Right atrium auricular region (tissue), 2 donors: ENCODE data around the gene FAM180A. TPM values are rescaled to one million over a fixed set of nuclear protein-coding genes. Genes with fewer than 3 reads are reported as not detected.

Experiments used
- DNase-seq: peaks from one replicate; pipeline ENCODE4 v3.0.0-alpha.2; 2019; ENCODE audit warnings: low spot score
- H3K27ac ChIP-seq, 2 donors: fragments of 200-600 bp; sonication (generic); 1 replicate in 1 of 2; 2 replicates in 1 of 2; pipeline ENCODE4 v1.5.1; 2016 to 2019
- H3K27me3 ChIP-seq, 2 donors: fragments of 200-600 bp; sonication (generic); one replicate each; pipeline versions ENCODE4 v1.5.1 to v1.6.0; 2017 to 2019
- H3K36me3 ChIP-seq: fragments of 200-600 bp; sonication (generic); one replicate; pipeline ENCODE4 v1.5.1; 2016
- H3K4me1 ChIP-seq, 2 donors: fragments of 200-600 bp; sonication (generic); one replicate each; pipeline versions ENCODE4 v1.5.1 to v1.6.0; 2017 to 2019
- H3K4me3 ChIP-seq, 2 donors: fragments of 200-600 bp; sonication (generic); 1 replicate in 1 of 2; 2 replicates in 1 of 2; pipeline ENCODE4 v1.5.1; 2017 to 2019; ENCODE audit warnings: mild to moderate bottlenecking in 1 of 2, moderate library complexity in 1 of 2
- H3K9me3 ChIP-seq, 2 donors: fragments of 200-600 bp; sonication (generic); one replicate each; pipeline ENCODE4 v1.5.1; 2019
- CTCF ChIP-seq, 2 donors: fragments of 200-600 bp; sonication (generic); IDR thresholded peaks; one replicate each; pipeline ENCODE4 v1.5.1; 2019; ENCODE audit warnings: antibody characterized with exemption in 2 of 2
- total RNA-seq, 2 donors: library from RNA; depleted of rRNA; stranded (reverse); fragments of >200 nt; gene quantifications; one replicate each; pipeline ENCODE4 v1.1.0, GENCODE V29; 2016

Gene FAM180A
- total RNA-seq, 2 donors from 2014 or later = 4.0 to 5.9 TPM

GRCh38 chr7:135715673-135716072, 32.9 kb downstream of the FAM180A start:
- Histone ChIP-seq H3K27ac (no peak overlapping the region), H3K27me3 (no peaks in the 10 kb centered on the region), H3K36me3 (no peaks in the 10 kb centered on the region), H3K4me1 (peaks cover 0 to 26% of the 10 kb centered on the region in 2 donors), H3K9me3 (no peaks in the 10 kb centered on the region), H3K4me3 (no peak overlapping the region)
- DNase-seq = no peak
- no peak for TF ChIP-seq CTCF (IDR thresholded peaks at IDR 0.05)

GRCh38 chr7:135715055-135715522, 33.5 kb downstream of the FAM180A start:
- no peaks in the 10 kb centered on the region for H3K9me3 ChIP-seq
- no peaks in the 10 kb centered on the region for H3K36me3 ChIP-seq
- DNase-seq = no peak
- H3K27ac ChIP-seq = no peak overlapping the region
- no peak for TF ChIP-seq CTCF (IDR thresholded peaks at IDR 0.05)
- no peaks in the 10 kb centered on the region for H3K27me3 ChIP-seq
- no peak overlapping the region for H3K4me3 ChIP-seq
- peaks cover 0 to 26% of the 10 kb centered on the region in 2 donors for H3K4me1 ChIP-seq

- Histone ChIP-seq H3K27ac (no peak overlapping the region), H3K4me1 (peaks cover 0 to 26% of the 10 kb centered on the region in 2 donors), H3K4me3 (no peak overlapping the region), H3K27me3 (no peaks in the 10 kb centered on the region), H3K9me3 (no peaks in the 10 kb centered on the region), H3K36me3 (no peaks in the 10 kb centered on the region)
- no peak for TF ChIP-seq CTCF (IDR thresholded peaks at IDR 0.05)
- DNase-seq = no peak
These were observed 34.0 kb downstream of the FAM180A start for GRCh38 chr7:135714534-135715009.

GRCh38 chr7:135713836-135714470, 34.7 kb downstream of the FAM180A start:
- no peaks in the 10 kb centered on the region for H3K36me3 ChIP-seq
- H3K4me3 ChIP-seq = no peak overlapping the region
- no peak for DNase-seq
- H3K9me3 ChIP-seq = no peaks in the 10 kb centered on the region
- no peak for TF ChIP-seq CTCF (IDR thresholded peaks at IDR 0.05)
- no peaks in the 10 kb centered on the region for H3K27me3 ChIP-seq
- peaks cover 0 to 22% of the 10 kb centered on the region in 2 donors for H3K4me1 ChIP-seq
- no peak overlapping the region for H3K27ac ChIP-seq

GRCh38 chr7:135712796-135713195, 35.8 kb downstream of the FAM180A start:
- no peak for TF ChIP-seq CTCF (IDR thresholded peaks at IDR 0.05)
- Histone ChIP-seq H3K4me3 (no peak overlapping the region), H3K36me3 (no peaks in the 10 kb centered on the region), H3K4me1 (peaks cover 0 to 21% of the 10 kb centered on the region in 2 donors), H3K9me3 (no peaks in the 10 kb centered on the region), H3K27ac (no peak overlapping the region), H3K27me3 (no peaks in the 10 kb centered on the region)
- no peak for DNase-seq
